NCI-H69 (cell line): ENCODE measurements around the gene DAPK3.
"Not testable (repeated sequence)": the region's sequence is repeated elsewhere in the genome, so short reads cannot be mapped to it uniquely, and the experiment has no call there.

Experiments
- DNase-seq: peaks from one replicate; lab custom pipeline; 2025; lab: John Stamatoyannopoulos, UW

Gene DAPK3

DNA sequence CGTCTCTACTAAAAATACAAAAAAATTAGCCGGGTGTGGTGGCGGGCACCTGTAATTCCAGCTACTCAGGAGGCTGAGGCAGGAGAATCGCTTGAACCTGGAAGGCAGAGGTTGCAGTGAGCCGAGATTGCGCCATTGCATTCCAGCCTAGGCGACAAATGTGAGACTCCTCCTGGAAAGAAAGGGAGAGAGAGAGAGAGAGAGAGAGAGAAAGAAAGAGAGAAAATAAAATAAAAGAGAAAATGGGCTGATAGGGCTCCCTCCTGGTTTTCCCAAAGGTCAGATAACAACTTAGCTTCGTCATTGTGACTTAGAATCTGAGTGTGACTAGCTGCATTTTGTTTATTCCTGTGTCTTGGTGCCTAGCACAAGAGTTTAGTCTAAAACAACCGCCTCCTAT is 34.5 kb upstream of the DAPK3 start:
- DNase-seq = not testable (repeated sequence)

GRCh38 chr19:4000798-4001197 is 29.9 kb upstream of the DAPK3 start:
- not testable (repeated sequence) for DNase-seq

DNA sequence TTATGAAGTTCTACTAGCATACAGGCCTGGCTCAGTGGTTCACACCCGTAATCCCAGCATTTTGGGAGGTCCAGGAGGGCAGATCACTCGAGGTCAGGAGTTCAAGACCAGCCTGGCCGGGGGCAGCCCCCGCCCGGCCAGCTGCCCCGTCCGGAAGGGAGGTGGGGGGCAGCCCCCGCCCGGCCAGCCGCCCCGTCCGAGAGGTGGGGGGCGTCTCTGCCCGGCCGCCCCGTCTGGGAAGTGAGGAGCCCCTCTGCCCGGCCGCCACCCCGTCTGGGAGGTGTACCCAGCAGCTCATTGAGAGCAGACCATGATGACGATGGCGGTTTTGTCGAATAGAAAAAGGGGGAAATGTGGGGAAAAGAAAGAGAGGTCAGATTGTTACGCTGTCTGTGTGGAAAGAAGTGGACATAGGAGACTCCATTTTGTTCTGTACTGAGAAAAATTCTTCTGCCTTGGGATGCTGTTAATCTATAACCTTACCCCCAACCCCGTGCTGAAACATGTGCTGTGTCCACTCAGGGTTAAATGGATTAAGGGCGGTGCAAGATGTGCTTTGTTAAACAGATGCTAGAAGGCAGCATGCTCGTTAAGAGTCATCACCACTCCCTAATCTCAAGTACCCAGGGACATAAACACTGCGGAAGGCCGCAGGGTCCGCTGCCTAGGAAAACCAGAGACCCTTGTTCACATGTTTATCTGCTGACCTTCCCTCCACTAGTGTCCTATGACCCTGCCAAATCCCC is 27.9 kb upstream of the DAPK3 start:
- DNase-seq = not testable (repeated sequence)

- no peak for DNase-seq
These were observed 24.7 kb upstream of the DAPK3 start for GRCh38 chr19:3995607-3996006.

DNA sequence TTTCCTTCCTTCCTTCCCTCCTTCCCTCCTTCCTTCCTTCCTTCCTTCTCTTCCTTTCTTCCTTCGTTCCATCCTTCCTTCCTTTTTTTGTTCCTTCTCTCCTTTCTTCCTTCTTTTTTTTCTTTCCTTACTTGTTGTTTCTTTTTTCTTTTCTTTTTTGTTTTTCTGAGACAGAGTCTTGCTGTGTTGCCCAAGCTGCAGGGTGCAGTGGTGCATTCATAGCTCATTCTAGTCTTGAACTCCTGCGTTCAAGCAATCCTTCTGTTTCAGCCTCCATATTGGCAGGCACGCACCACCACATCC is 19.9 kb upstream of the DAPK3 start:
- no peak for DNase-seq

DNA sequence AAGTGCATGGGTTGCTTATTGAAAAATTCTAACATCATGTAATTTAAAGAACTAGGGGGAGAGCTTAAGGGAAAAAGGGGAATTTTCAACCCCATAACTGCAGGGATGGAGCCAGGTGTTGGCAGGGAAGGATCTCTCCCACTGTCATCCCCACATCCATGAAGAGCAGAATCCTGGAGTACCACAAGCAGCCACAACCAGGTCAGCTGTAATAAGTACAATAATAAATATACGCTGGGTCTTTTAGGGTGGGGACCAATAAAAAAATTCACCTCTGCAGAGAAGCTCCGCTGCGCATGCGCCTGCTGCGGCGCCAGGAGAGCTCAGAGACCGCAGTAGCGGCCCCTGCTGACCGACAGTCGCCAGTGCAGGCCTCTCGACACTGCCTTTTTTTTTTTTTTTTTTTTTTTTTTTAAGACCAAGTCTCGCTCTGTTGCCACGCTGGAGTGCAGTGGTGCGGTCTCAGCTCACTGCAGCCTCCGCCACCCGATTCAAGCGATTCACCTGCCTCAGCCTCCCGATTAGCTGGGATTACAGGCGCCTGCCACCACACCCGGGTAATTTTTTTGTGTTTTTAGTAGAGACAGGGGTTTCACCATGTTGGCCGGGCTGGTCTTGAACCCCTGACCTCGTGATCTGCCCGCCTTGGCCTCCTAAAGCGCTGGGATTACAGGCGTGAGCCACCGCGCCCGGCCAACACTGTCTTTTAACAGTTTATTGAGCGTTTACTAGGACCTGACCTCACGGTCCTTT is 16.9 kb upstream of the DAPK3 start:
- peak; percentile 92 for DNase-seq

- peak; percentile 94 for DNase-seq
These were observed 15.6 kb upstream of the DAPK3 start for GRCh38 chr19:3986260-3987041.

GRCh38 chr19:3985643-3986259 is 14.9 kb upstream of the DAPK3 start:
- DNase-seq = no peak

- DNase-seq = peak; percentile 97
These were observed 14.2 kb upstream of the DAPK3 start, which contains the start of gene EEF2 for GRCh38 chr19:3984908-3985642. TSS of gene EEF2 (minus strand) at chr19:3985463. CDS start at chr19:3985380, 83 bp downstream.

GRCh38 chr19:3984584-3984907 is 13.6 kb upstream of the DAPK3 start:
- no peak for DNase-seq

DNA sequence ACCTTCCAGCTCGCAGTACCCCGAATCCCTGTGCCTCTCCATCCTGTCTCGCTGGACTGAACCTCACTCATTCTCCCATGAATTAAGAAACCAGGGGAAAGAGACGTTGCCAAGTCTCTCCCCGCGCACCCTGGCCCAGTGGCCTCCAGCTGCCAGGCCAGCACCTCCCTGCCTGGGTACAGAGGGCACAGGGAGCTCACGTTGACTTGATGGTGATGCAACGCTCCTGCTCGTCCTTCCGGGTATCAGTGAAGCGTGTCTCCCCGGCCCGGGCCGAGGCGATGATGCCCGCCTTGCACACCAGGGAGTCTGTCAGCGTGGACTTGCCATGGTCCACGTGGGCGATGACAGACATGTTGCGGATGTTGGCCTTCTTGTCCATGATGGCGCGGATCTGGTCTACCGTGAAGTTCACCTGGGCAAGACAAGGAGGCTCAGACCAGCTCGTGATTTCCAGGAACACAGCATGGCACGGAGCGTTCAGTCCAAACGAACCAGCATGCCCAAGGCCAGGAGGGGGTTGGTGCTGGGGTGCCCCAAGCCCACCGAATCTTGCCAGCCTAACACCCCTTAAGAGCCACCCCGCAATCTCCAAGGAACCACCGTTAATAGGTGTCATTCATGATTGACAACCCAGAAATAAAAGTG is 13.2 kb upstream of the DAPK3 start:
- DNase-seq = no peak

GRCh38 chr19:3983542-3983914 is 12.6 kb upstream of the DAPK3 start:
- no peak for DNase-seq

GRCh38 chr19:3982701-3983541 is 12.0 kb upstream of the DAPK3 start:
- DNase-seq = no peak

DNA sequence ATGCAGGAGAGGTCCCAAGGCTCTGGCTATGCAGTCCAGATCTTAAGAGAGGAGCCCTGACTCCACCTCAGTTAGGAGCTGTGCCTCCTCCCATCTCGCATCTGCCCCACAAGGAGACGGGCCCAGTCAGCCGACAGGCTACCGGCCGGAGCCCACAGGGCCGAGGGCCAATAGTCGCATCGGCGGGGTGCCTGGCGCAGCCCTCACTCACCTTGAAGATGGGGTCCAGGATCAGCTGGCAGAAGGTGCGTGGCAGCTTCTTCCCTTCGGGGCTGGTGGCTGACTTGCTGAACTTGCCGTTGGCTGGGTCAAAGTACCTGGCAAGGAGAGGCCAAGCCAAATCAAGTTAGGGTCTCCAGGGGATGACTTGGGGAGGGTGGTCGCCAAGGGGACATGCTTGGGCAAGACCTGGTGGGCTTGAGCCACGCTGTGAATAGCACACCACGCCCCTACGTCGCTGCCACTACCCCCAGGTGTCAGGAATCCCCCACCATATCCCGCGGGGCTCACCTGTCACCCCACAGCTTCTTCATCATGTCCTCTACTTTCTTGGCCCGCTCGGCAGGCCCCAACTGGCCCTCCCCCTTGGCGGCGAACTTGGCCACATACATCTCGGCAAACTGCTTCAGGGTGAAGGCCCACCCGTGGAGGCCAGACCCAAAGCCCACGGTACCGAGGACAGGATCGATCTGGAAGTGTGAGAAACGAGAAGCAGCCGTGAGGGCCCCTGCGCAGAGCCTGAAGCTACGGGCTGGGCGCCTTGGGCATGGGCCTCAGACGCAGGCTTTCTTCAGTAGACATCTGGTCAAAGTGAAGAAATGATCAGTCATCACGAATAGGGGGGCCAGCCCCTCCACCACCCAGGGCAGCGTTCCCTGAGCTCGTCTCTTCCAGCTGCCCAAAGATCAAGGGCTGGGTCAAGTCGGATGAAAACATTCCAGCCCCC is 11.1 kb upstream of the DAPK3 start:
- DNase-seq = no peak

GRCh38 chr19:3981373-3981735 is 10.5 kb upstream of the DAPK3 start:
- DNase-seq = no peak

GRCh38 chr19:3980353-3981251 is 9.7 kb upstream of the DAPK3 start:
- no peak for DNase-seq

DNA sequence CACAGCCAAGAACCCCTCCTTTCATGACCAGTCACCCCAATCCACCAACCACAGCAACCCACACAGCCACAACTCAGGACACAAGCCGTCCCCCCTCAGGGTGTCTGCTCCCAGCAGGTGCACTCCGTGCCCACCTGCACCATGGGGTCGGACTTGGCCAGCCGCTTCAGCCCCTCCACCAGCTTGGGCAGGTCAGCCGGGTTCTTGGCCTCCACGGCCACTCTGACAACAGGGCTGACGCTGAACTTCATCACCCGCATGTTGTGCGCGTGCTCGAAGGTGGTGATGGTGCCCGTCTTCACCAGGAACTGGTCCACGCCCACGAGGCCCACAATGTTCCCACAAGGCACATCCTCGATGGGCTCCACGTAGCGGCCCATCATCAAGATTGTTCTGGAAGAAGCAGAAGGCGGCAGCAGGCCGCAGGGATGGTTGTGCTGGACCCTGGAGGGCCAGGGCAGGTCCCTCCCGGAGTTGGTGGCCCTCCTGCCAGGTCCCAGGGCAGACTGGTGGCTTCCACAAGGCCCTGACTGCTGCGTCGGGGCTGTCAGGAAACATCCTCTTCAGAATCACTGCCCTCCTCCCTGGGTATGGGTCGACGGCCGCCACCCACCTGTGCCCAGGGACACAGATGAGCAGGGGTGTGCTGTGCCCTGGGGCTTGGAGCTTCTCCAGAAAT is 8.9 kb upstream of the DAPK3 start:
- DNase-seq = no peak

DNA sequence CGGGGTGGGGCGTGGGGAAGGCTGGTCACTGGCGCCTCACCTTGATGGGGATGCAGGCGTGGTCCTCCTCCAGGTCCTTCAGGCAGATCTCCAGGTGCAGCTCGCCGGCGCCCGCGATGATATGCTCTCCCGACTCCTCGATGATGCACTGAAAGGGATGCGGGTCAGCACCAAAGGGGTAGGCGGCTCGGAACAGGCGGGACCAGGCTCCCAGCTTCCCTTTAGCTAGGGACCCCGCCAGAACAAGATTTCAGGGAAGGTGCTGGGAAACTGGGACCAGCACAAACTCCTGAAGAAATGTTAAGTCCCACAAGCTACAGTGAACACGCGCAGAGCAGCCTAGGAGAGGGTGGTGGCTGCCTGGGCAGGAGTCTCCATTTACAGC is 8.4 kb upstream of the DAPK3 start:
- DNase-seq = no peak
